Astrocyte (in vitro differentiated cells and primary cell): ENCODE data around the gene ATP13A1.

Source experiments
- EZH2 ChIP-seq: IDR thresholded peaks from 2 replicates; pipeline ENCODE4 v1.6.1; 2012; ENCODE audit warnings: mild to moderate bottlenecking, low read length, inconsistent platforms; ENCODE audit not compliant: insufficient read depth
- TF ChIP-seq, protein P1 (sequence below): IDR thresholded peaks from 2 replicates; pipeline ENCODE4 v1.5.1; 2011; ENCODE audit warnings: low read depth, mild to moderate bottlenecking, inconsistent platforms, low read length, moderate library complexity; ENCODE audit not compliant: insufficient read depth

DNA sequence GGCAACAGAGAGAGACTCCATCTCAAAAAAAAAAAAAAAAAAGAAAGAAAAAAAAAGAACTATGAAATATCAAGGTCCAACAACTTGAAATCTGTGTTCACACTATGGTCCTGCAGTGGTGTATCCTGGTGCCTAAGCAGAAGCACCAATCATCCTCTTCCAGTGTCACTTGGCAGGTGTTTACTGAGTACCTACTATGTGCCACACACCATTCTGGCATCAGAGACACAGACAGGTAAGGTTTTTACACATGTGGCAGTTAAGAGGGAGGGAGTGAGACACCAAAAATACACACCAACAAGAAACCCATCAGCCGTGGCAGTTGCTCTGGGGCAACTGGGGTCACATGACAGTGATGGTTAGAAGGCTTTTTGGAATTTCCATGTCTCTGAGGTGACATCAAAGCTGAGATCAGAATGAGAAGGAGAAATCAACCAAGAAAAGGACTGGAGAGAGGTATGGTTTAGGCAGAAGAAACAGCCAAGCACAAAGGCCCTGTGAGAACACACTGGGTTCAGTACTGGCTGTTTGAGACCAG is 62.6 kb downstream of the ATP13A1 start:
- TF ChIP-seq, protein P1, sequence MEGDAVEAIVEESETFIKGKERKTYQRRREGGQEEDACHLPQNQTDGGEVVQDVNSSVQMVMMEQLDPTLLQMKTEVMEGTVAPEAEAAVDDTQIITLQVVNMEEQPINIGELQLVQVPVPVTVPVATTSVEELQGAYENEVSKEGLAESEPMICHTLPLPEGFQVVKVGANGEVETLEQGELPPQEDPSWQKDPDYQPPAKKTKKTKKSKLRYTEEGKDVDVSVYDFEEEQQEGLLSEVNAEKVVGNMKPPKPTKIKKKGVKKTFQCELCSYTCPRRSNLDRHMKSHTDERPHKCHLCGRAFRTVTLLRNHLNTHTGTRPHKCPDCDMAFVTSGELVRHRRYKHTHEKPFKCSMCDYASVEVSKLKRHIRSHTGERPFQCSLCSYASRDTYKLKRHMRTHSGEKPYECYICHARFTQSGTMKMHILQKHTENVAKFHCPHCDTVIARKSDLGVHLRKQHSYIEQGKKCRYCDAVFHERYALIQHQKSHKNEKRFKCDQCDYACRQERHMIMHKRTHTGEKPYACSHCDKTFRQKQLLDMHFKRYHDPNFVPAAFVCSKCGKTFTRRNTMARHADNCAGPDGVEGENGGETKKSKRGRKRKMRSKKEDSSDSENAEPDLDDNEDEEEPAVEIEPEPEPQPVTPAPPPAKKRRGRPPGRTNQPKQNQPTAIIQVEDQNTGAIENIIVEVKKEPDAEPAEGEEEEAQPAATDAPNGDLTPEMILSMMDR = no peak
- TF ChIP-seq EZH2 = no peak
